SKM-1 (cell line): ENCODE results near the gene STT3B.
"Not testable (repeated sequence)": the region's sequence is repeated elsewhere in the genome, so short reads cannot be mapped to it uniquely, and the experiment has no call there.

Experiments used
- DNase-seq: peaks from one replicate; lab custom pipeline; 2025; ENCODE audit not compliant: unreplicated experiment; lab: John Stamatoyannopoulos, UW

The STT3B gene

DNA sequence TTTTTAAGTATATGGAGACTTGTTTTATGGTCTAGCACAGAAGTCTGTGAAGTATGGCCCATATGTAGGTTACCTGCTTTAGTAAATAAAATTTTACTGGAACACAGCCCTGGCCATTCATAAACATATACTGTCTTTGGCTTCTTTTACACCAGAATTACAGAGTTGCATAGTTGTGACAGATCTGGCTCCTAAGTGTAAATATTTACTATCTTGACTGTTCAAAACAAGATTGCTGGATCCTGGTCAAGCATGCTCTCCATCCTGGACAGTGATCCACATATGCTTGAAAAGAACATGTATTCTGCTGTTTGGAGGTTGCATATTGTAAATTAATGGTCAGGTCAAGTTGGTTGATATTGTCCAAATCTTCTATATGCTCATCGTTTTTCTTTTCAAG, 57.9 kb downstream of the STT3B start:
- no peak for DNase-seq

- DNase-seq = no peak
These were observed 60.0 kb downstream of the STT3B start for GRCh38 chr3:31592764-31593163.

DNA sequence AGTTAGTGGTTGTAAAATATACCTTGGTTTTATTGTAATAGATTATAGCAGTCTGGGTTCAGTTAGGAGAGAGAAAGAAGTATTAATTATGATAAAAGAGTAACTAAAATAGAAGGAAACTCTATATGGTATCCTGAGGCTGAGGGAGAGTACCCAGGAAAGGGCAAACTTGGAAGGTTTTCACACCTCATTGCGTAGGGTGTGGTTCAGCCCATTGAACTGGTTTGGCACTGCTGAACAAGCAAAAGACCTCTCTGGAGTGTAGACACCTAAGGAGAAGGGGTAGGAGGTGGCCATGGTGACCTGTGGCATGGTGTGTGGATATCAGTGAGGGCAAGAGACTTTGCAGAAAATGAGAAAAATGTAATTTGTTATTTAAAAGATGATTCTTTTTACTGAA, 63.5 kb downstream of the STT3B start:
- DNase-seq = no peak

DNA sequence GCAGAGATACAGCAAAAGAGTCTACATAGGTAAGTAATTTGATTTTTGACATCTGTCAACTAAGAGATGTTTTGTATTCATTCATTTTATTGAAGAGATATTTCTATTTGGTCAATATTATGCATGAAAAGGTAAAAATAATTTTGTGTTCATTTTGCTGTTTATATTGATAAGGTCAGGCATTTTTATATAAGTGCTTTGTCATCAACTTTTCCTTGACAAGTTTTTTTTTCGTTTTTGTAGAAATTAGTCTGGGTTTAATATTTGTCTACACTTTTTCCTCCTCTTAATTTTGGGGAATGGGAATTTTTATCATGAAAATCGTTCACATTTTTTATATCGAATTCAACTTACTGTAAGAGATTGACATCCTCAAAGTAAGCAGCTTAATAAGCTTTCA, 67.7 kb downstream of the STT3B start:
- no peak for DNase-seq

DNA sequence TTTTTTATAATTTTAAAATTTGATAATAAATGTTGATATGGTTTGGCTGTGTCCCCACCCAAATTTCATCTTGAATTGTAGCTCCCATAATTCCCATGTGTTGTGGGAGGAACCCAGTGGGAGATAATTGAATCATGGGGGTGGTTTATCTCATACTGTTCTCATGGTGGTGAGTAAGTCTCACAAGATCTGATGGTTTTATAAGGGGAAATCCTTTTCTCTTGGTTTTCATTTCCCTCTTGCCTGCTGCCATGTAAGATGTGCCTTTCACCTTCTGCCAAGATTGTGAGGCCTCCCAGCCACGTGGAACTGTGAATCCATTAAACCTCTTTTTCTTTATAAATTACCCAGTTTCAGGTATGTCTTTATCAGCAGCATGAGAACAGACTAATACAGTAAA, 72.6 kb downstream of the STT3B start:
- DNase-seq = not testable (repeated sequence)

- DNase-seq = no peak
These were observed 73.7 kb downstream of the STT3B start for GRCh38 chr3:31606453-31606852.

- DNase-seq = no peak
These were observed 78.1 kb downstream of the STT3B start for GRCh38 chr3:31610700-31611275.

DNA sequence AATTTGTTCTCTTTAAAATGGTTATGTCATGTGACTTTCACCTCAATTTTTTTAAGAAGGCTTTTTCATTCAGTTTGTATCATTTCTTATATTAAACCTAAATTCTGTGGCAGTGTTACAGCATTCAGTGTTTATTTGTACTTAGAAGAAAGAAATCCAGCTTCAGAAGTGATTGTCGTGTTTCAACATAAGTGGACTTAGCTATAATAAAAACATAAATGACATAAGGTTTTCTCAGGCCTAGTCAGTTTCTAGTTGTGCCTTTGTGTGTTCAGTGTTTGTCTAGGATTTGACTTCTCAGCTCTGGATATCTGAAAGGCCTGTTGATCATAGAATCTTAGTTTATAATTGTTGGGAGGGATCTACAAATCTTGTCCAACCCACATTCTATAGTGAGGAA, 80.5 kb downstream of the STT3B start:
- no peak for DNase-seq

DNA sequence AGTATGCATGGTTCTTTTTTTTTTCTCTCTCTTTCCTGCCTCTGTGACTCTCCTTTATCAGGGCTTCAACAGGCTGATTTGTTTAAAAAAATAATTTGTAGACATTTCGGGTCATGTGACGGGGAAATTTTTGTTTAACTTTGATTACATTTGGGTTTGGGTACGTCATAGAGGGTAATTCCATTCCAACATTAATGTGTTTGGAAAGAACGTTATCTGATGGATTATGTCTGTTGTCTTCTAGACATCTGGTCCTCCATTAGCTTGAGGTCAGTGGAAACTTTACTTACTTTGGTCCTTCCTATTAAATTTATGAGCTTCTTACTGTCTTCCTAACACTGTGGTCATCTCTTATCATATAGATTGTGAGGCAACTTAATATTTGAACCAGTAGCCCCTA, 80.9 kb downstream of the STT3B start:
- no peak for DNase-seq

DNA sequence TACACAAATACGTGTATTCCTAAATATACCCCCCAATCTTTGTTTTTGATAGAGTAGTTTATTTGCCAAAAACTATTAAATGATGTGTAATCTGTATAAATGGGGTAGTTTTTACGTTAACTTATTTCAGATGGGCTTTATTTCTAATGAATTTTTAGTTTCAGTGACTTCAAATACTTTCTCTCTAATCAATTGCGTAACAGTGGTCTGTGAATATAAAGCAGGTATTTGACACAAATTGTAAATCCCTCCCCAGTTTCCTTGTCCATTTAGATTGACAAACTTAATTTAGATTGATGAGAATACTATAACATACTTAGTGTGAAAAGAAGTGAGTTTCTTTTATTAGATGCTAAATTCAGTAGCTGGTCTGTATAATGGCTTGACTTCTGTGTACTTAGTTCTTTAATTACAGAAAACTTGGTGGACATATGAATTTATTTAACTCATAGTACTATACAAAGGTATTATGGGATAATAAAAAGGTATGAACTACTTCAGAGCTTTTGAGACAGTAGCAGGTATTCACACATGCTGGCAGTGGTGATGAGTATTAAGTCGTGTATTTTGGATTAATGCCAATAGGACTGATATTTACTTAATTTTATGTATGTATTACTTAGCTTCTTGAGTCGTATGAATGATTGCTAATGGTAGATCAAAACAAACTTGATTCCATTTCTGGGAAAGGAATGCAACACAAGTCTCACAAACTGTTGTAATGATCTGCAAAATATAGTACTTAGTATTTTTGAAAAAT, 81.6 kb downstream of the STT3B start:
- no peak for DNase-seq

DNA sequence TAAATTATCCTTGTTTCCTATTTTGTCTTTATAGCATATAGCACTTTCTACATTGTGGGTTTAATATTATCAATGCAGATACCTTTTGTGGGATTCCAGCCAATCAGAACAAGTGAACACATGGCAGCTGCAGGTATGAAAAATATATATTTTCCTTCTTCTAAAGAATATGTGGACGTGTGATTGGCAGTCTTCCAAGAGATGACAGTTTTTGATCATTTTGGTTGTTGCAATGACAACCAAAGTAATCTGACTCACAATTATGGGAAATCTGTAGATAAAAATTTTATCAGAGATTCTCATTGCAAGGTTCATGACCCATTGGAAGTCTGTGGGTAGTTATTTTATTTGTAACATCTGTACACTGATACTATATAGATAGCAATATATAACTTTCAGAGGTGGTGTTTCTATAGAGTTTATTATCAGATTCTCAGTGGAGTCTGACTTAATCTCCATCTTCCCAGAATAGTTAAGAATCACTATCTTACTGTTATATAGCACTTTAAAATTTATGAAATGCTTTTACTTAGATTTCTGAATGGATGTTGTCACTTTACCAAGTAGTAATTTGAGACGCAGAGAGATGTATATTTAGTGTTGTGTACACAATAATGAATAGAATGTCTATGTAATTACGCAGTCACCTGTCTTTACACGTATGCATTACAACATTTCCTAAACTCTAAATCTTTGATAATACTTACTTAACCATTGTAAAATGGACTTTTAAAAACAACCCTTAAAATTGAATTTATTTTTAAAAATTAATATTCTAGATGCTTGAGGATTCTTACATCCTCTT, 82.5 kb downstream of the STT3B start:
- DNase-seq = no peak

DNA sequence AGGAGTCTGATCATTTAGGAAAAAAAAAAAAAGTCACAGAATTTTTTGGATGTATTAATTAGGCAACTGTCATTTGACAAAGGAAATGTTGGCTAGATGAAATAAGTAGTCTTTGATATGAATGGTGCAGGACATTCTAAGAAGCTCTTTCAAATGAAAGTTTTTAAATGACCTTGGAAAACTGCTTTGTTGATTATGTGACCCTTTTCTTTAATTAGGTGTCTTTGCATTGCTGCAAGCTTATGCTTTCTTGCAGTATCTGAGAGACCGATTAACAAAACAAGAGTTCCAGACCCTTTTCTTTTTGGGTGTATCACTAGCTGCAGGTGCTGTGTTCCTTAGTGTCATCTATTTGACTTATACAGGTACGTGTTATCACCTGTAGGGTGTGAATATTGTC, 84.0 kb downstream of the STT3B start:
- DNase-seq = no peak

GRCh38 chr3:31620656-31621055, 87.9 kb downstream of the STT3B start:
- DNase-seq = no peak

DNA sequence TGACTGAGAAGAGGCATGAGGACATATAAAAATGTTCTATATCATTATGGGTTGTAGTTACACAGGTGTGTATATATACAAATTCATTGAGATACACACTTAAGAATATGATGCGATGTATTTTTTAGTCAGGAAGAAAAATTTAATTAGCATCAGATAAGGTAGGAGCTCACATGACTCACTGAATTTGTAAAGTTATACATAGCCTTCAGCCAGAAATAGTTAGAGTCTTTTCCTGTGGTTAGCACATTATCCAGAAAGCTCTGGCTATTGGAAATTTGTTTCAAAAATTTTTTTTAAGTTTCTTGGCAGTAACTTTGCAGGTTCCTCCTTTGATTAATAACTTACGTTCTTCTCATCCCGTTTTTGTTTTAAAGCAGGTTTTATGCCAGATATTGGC, 88.6 kb downstream of the STT3B start:
- no peak for DNase-seq

- no peak for DNase-seq
These were observed 90.0 kb downstream of the STT3B start for GRCh38 chr3:31622636-31623288.

GRCh38 chr3:31624083-31624709, 91.5 kb downstream of the STT3B start:
- DNase-seq = no peak

- DNase-seq = no peak
These were observed 92.6 kb downstream of the STT3B start for GRCh38 chr3:31625358-31625757.

DNA sequence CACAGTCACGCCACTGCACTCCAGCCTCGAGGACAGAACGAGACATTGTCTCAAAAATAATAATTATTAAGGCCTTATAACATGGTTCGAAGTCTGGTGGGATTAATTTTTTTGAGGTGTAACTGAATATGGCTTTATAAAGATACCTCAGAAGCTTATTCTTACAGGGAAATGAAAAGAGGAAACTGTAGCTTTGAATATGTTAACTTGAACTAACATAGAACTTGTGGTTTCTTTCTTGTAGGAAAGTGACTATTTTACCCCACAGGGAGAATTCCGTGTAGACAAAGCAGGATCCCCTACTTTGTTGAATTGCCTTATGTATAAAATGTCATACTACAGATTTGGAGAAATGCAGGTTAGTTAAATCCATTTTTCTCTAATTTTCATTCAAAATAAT, 96.3 kb downstream of the STT3B start:
- no peak for DNase-seq

GRCh38 chr3:31634476-31634875, 101.8 kb downstream of the STT3B start:
- no peak for DNase-seq

DNA sequence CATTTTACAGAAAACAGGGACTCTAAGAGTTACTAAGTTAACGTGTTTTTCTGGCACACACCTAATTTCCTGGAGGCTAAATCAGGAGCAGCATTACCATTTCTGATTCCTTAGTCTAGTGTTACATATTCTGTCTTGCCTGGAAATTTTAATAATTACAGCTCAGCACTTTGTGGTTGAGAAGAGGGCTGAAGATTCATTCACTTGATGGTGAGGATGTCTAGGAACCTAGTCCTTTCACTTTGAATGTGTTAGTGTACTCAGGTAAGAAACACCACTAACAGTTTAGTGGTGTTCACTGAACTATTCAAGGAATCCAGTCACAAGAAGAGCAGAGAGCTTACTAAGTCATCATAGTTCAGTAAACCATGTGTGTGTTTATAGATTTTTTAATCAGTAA, 102.8 kb downstream of the STT3B start:
- DNase-seq = no peak

DNA sequence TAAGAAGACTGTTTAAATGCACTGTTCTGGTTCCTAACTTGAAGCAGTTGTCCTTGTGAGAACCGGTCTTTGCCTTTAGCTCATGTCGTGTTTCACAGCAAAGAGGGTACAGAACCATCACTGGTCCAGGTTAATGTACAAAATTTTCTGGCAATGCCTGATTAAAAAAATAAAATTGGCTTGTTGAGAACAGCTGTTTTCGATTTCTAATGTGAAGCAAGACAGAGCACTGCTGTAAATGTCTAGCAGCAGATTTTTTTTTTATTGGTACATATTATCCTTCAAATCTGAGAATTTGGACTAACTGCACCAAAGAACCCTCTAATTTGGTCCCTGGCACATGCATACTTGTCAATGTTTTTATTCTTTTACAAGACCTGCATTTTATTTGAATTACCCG, 103.3 kb downstream of the STT3B start:
- DNase-seq = no peak
